ENCODE data around the gene ANK3.

ANK3 gene

DNA sequence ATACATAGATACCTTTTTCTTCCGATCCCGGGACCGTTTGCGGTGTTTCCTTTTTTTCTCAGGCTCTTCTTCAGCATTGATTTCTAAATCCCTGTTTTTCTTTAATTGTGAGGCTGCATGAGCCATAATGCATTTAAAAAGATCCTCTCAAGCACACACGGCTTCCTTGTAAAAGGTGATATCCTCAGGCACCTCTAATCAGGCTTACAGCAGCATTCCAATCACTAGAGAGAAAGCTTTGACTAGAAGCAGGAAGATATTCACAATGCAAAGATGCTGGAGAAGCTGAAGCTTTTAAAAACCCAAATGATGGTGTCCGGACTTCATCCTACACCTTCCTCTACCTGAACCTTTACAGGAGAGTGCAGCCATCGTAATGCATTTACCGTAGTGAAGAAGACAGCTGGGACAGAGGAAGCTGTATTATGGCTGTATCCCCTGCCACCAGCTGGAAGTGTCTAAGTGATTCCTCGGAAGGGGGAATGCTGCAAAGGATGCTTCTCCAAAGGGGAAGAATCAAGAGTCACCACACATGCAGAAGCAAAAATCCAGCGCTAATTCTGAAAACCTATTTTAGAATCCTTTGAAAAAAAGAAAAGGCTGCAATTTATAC lies at the start of gene ANK3:
TSS of gene ANK3 (minus strand) at position 463 of the 613 bp plus-strand sequence. CDS start at position 126, 337 bp downstream.
- no peak for DNase-seq (ENCODE audit: low spot score)

DNA sequence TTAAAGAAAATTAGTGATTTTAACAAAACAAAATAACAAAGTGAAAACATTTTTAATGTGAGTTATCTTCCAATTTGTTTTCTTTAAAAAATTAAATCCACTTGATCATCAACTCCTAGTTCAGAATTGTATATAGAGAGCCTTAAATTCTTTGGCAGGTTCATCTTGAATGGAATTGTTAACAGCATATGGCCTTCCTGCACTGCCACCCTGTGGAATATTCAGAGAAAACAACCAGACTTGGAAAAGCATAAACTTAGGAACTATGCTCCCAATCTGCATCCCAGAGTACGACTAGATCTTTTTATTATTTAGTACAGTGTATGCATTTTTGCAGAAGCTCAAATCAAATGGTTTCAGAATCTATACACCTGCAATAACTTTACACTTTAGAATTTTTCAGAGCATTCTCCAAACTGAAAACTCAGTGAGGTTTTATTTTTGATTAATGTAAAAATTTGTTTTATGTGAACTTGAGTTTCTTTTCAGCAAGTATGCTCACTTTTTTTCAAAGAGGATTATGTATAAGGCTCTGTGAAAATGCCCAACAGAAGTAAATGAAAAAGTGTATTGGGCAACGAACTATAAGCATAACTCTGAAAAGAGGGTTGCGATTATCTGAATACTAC lies 44.9 kb upstream of the ANK3 start:
- DNase-seq (ENCODE audit: low spot score), result peak; percentile 13

DNA sequence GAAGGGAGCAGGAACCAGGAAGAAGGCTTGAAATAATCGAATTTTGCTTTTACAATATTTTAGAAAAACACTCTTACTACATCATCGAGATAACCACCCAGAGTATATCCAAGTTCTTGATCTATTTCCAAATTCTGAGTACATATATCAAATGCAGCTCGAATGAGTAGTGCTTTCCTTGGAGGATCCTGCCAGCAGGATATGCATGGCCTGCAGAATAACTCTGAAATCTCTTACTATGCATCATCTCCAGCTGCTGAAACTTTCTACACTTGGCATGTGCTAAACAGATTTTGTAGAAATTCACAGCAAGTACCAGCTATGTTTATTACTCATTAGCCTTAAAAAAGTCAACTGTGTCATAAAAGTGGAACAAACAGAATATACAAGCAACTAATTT lies 44.0 kb upstream of the ANK3 start:
- no peak for DNase-seq (ENCODE audit: low spot score)

DNA sequence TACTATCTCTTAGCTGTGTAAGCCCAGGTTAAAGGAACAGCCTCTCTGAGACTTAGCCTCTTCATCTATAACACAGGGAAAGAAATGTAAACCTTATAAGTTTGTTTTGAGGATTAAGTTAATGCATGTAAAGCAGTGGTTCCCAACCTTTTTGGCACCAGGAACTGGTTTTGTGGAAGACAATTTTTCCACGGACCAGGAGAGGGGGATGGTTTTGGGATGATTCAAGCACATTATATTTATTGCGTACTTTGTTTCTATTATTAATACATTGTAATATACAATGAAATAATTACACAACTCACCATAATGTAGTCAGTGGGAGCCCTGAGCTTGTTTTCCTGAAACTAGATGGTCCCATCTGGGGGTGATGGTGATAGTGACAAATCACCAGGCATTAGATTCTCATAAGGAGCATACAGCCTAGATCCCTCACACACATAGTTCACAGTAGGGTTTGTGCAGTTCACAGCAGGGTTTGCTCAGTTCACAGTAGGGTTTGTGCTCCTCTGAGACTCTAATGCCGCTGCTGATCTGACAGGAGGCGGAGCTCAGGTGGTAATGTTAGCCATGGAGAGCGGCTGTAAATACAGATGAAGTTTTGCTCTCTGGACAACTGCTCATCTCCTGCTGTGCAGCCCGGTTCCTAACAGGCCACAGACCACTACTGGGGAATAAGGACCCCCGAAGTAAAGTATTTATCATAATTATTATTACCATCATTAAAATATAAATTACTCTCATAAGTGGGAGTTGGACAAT lies 41.3 kb upstream of the ANK3 start:
- no peak for DNase-seq (ENCODE audit: low spot score)

DNA sequence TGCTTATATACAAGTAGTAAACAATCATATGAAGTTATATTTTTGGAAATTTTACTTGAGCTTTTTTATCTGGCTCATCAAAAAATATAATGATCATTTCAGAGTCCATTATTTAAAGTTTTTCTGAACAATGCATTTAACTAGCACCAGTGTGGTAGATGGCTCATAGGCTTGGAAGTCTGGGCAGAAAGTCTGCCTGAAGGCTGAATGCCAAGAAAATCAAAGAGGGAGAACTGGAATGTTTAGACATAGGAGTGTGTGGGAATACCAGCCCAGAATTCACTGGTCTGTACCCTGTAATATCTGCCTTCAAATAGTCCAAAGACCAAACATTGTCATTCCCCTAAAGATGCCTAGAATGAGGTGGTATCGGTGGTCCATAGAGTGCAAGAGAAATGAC lies 40.3 kb upstream of the ANK3 start:
- DNase-seq (ENCODE audit: low spot score), result no peak

DNA sequence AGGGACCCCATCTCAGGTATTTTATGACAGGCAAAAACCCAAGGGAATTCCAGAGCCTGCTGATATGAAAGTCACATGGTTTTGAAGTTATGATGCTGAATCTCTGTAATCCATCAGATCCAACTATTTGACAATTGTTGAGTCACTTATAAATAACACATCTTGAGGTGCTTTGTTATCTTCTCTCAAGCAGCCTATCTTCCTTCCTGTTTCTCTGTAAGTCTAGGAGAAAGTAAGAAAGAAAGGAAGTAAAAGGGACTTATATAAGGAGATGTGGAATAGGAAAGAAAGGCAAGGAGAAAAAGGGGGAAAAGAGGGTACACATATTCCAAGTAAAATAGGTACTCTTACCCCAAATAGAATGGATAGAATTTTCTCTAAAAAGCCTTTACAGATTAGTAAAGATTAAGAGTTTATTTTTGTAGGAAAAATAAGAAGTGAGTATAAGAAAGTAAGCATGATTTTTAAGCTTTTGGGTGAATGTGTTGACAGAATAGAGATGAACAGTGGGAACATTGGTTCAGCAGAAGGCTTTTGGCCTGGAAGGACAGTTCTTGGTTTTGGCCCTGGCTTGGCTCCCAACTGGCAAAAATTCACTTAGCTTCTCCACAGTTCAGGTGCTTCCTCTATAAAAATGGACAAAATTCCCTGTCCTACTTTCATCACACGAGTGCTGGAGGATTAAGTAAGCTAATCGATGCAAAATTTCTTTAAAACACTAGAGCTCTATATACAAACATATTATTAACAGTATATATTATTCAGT lies 39.6 kb upstream of the ANK3 start:
- no peak for DNase-seq (ENCODE audit: low spot score)

DNA sequence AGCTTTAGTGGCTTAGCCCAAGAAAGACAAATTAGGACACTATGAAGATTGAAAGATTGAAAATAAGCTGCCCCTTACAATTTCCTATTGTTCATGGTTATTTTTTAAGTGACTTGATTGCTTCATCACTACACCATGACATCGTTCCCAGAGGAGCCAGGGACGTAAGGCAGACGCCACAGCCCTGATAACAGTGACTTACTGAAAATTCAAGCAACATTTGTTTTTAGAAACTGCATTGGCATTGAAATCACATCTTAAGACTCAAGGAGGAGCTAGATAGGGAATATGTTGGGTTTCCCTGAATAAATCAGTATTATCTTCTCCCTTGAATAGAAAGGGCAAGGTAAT lies 38.7 kb upstream of the ANK3 start:
- DNase-seq (ENCODE audit: low spot score), result no peak

DNA sequence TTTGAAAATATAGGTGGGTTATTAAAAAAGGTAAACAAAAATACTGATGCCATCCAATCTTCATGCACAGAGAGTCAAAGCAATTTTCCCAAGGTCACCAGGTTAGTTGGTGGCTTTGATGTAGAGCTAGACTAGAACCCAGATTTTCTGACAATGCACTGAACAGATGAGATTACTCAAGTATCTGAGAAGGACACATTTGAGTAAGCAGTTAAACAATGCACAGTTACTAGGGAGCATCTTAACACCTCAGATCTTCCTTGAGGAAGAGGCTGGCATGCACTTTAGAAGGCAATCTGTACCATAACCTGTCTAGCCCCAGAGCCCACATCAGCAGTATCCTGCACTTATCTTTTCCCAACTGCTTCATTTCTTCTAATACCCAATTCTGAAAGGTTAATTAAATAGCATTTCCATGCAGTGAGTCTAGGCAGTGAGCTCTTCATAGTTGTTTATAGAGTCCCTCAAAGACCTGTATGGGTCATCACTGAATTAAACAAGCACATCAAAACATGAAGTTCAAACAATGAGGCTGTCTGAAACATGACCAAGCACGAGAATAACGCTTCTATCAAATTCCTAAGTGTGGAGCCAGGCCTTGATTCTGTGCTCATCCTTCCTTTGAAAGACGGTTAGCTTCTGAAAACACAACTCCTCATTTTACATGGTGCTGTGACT lies 38.2 kb upstream of the ANK3 start:
- no peak for DNase-seq (ENCODE audit: low spot score)

DNA sequence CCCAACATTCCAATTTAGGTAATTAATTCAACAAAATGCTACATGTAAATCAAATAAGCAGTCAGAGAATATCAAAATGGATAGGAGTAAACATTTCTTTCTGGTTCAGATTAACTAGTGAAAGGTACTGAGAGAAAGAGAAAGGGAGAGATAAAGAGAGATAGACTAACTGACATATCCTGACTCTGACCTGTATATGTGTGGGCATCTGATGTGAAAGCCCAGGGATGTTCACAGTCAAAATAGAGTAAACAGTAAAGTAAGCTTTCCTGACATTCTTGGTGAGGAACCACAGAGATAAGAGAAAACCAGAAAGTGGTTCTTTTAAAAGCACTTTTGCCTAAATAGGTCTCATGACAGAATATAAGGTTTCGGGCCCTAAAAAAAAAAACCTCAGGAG lies 37.5 kb upstream of the ANK3 start:
- DNase-seq (ENCODE audit: low spot score), result no peak

DNA sequence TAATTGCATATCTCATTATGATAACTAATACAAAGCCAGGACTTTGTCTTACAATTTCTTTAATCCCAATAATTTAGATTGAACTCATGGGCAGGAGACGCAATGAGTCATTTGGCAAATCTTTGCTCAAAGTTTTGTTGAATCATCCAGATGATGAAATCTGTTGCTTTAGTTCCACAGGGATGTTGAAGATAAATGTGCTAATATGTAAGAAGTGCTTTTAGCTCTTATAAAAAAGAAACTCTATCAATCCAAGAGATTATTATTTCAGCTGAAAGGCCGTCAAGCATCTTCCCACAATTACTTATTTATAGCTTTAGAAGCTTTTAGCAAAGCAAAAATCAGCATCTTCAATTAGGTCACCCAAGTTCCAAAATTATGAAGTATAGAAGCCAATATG lies 36.8 kb upstream of the ANK3 start:
- DNase-seq (ENCODE audit: low spot score), result no peak

DNA sequence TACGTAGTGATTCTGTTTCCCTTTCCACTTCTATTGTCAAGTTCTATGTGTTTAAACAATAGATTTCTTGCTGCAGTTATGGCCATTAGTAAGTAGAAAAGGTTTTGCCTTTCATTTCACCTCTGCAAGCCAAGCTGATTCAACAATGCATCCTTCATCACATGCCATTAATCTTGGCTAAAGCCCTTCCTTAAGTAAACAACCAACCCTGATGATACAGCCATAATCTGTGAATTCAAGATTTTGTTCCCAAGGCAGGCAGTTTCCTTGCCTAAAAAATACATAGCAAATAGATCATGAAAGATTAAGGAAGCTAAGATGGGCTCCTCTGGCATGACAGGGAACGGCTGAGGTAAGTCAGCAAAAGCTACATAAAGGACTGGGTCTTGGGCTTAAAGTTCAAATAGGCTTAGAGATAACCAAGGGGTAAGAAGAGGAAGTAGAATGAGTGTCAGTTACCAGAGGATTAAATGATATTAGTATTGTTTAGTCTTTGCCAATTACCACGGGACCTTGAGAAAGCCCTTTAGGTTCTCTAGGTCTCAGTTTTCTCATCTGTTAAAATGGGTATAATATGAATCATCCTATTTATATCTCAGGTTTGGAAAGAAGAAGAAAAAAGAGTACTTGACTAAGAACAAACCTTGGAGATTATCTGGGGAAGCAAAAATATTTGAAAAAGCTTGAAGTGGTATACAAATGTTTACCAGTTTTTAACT lies 35.9 kb upstream of the ANK3 start:
- DNase-seq (ENCODE audit: low spot score), result no peak

DNA sequence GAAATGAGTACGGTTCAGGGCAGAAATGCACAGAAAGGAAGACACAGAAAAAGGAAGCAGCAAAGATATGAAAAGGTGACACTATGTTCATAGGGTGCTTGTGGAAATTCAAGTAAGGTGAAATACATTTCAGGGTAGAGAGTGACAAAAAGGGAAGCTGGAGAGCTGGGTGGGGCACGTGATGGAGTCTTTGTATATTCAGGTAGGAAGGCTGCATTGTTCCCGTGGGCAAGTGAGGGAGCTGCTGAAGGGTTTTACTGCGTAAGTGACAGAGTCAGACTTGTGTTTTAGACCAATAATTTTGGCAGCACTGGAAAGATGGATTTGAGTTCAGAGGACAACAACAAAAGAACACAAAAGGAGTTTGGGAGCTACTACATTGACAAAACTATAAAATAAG lies 35.3 kb upstream of the ANK3 start:
- no peak for DNase-seq (ENCODE audit: low spot score)

DNA sequence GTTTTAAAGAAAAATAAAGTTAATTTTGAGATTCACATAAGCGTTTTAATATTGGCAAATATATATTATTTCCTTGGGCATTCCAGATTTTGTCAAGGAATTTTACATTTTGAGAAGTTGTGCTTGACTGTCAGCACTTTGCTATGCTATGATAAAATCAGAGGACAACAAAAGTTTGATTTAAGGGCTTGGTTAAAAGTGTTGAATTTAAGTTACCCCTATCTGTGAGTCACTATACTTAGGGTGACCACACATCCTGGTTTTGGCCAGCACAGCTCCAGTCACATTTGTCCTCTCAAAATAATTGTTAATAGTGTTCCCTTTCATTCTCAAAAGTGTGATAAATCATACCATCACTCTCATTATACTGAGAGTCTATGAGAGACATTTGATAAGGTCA lies 34.2 kb upstream of the ANK3 start:
- no peak for DNase-seq (ENCODE audit: low spot score)

DNA sequence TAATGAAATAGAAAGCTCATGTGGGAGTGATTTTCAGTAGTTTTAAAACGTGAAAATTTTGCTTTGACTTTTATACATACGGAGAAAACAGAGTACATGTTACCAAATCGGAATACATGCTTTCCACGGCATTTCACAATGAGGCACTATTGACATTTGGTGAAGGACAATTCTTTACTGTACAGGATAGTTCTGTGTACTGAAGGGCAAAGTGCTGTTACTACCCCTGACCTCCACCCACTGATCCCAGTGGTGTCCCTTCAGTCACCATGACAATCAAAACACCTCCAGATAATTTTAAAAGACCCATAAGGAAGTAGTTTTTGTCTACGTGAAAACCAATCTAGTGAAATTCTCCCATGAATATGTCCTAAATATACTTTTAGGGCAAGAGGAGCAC lies 33.1 kb upstream of the ANK3 start:
- no peak for DNase-seq (ENCODE audit: low spot score)

DNA sequence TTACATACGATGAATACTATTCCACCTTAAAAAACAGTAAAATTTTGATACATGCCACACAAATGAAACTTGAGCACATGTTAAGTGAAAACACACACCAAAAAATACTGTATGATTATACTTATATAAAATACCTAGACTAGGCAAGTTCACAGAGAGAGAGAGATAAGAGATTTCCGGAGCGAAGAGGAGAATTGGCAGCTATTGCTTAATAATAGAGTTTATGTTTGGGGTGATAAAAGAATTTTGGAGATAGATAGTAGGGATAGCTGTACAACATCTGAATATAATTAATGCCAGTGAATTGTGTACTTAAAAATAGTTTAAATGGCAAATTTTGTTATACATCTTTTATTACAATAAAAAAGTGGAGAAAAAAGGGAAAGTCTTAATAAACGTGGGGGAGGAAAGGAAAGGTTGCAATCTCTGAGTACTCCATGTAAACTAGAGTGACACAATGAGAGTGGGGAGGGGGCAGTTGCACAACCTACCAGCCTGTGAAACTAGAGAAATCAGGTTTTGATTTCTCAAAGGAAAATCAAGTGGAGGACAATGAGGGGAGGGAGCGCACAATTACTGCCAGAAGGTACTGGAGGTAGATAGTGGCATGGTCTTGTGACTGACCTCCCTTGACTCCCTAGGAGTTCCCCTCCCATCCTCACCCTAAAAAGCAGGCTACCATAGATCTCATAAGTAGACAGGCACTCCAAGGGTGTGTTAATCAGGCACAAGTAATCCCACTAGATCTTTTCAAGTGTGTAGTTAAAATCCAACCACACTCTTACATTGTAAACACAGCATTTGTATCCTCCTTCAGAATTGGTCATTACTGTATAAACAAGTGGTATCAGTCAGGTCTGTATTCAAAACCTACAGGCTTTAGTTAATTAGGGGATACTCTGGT lies 31.6 kb upstream of the ANK3 start:
- no peak for DNase-seq (ENCODE audit: low spot score)

DNA sequence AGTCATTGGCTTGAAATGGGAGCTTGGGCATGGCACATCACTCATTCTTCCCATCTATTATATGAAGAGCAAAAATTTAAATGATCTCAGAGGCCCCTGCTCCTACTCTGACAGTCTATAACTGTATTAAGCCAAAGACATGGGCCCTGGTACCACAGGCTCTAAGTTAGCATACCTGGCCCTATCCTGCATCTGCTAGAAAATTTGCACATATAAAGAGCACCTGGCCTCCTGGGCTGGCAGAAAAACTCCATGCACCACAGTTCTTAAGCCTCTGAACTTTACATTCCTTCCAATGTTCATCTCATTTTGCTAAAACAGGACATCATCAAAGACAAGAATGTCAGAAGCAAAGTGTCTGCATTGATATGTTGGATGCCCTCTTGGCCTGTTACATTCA lies 29.6 kb upstream of the ANK3 start:
- no peak for DNase-seq (ENCODE audit: low spot score)

DNA sequence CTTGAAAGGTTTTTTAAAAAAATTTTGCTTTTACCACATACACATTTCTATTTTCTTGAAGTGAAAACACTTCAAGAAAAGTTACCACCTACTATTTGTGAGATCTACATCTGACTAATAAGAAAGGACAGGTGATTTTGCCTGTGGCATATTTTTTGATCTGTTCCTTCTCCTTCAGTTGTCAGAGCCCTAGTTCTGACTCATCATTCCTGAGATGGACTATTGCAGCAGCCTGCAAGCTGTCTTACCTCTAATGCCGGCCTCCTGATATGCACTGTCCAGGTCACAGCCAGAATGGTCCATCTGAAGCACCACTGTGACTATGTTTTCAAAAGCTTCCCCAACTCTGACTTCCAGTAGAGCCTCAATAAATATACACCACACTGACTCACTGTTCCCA lies 28.2 kb upstream of the ANK3 start:
- DNase-seq (ENCODE audit: low spot score), result no peak

DNA sequence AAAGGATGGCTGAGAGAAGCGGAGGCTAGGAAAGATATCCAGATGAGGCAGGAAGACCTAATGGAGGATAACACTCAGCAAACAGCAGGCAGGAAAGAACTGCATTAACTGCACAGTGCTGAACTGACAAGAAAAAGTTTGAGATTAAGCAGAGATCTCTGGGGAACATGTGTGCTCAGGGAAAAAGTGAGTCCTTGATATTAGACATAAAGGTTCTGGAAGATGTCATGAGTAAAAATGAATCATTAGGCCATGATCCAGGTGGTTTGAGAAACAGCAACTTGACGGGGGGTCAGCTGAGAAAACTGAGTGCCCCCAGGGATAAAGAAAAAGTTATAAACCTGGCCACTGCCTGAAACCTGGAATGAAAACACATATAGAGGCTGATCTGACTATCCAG lies 27.3 kb upstream of the ANK3 start:
- DNase-seq (ENCODE audit: low spot score), result no peak

DNA sequence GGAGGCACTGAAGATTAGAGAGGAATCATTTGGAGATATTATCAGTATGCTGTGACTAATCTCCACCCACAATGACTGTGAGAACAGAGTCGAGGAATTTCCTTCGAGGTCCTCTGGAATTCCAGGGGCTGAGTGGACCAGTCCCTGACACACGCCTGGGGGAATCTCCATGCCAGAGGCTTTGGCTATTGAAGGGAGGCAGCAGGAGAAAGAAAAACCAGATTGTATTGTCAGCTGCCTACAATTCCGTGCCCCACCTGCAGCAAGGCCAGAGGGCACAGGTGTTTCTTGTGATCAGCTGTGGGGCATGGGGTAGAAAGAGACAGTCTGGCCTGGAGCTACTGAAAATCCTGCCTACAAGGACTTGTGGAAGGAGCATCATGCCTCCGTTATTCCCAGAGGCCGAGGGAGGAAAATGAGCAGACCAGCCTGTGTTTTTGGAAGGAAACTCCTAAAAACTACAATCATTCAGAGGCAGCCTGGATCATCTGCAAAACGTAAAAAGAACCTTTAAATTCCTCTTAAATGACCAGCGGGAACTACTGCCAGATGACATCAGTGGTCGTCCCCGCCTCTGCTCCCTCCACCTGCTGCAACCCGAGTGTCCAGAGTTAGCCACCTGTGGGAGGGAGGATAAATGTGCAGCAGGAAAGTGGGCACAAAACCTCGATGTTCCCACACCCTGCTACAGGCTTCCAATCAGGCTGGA lies 25.4 kb upstream of the ANK3 start:
- peak; percentile 6 for DNase-seq (ENCODE audit: low spot score)

DNA sequence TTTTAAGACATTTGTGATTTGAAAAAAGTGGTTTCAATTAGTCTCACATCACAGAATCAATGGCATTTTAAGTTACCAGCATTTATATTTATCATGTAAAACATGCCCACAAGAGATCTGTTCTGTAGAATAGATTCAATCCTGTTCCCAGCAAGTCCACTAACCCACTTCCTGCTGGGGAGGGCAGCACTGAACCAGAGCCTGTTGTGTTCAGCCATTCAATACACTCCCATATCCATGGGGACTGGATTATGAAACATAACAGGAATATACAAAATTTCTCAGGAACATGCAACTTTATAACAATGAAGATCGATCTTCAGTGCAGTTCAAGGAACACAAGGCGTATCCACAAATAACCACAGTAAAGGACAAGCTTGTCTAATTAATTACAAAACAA lies 24.4 kb upstream of the ANK3 start:
- no peak for DNase-seq (ENCODE audit: low spot score)

Data from COLO829 (cell line).